Aorta (tissue), 5 donors: ENCODE data around the gene ZBTB11. TPM values are rescaled to one million over a fixed set of nuclear protein-coding genes. Genes with fewer than 3 reads are reported as not detected.

ENCODE experiments used
- ATAC-seq: fragments of 200-7000 bp; cut with Tn5 transposase; one replicate; pipeline ENCODE4 v1.9.1; 2022; ENCODE audit warnings: moderate library complexity; ENCODE audit not compliant: low FRiP score
- DNase-seq, 2 donors: peaks; one replicate each; pipeline ENCODE4 v3.0.0-alpha.2; 2020
- H3K27ac ChIP-seq, 2 donors: one replicate each; pipeline ENCODE4 v1.5.1; 2013; ENCODE audit warnings: low read length in 2 of 2, mild to moderate bottlenecking in 2 of 2, moderate library complexity in 2 of 2, control low read depth in 1 of 2, inconsistent platforms in 1 of 2, low read depth in 1 of 2
- H3K27me3 ChIP-seq, 2 donors: one replicate each; pipeline ENCODE4 v1.6.1; 2013; ENCODE audit warnings: control low read depth in 1 of 2, low read length in 1 of 2, mild to moderate bottlenecking in 1 of 2, moderate library complexity in 1 of 2; ENCODE audit not compliant: insufficient read depth in 2 of 2, control insufficient read depth in 1 of 2
- H3K36me3 ChIP-seq, 2 donors: one replicate each; pipeline ENCODE4 v1.6.1; 2013; ENCODE audit warnings: control low read depth in 1 of 2, low read length in 1 of 2, mild to moderate bottlenecking in 1 of 2; ENCODE audit not compliant: insufficient read depth in 2 of 2, control insufficient read depth in 1 of 2
- H3K4me1 ChIP-seq, 2 donors: one replicate each; pipeline ENCODE4 v1.6.1; 2013; ENCODE audit warnings: low read length in 2 of 2, control low read depth in 1 of 2, mild to moderate bottlenecking in 1 of 2, moderate library complexity in 1 of 2; ENCODE audit not compliant: insufficient read depth in 2 of 2, control insufficient read depth in 1 of 2
- H3K4me3 ChIP-seq, 2 donors: one replicate each; pipeline ENCODE4 v1.5.1; 2013; ENCODE audit warnings: low read length in 2 of 2, control low read depth in 1 of 2, mild to moderate bottlenecking in 1 of 2
- H3K9me3 ChIP-seq: one replicate; pipeline ENCODE4 v1.6.1; 2013; ENCODE audit warnings: mild to moderate bottlenecking, low read length; ENCODE audit not compliant: control insufficient read depth
- WGBS, 2 donors: extraction: QIAGEN DNeasy Blood & Tissue Kit; methylation state at CpG; one replicate each; pipeline ENCODE4 v1.1.7; 2013; 5-methylcytosine and 5-hydroxymethylcytosine counted together
- intact Hi-C, 2 donors: fragments of 100-400 bp; cut with DNase I; formaldehyde crosslinking; loops; one replicate each; pipeline versions ENCODE4 v1.14.2 to v1.15.0; 2022
- long read RNA-seq, 2 donors: library from polyadenylated mRNA; unstranded; transcript quantifications; one replicate each; pipeline ENCODE4 v2.0.0, GENCODE V29; 2020 to 2021
- polyA plus RNA-seq, 2 donors: library from polyadenylated mRNA; stranded (reverse); fragments of 200-250 nt; gene quantifications; one replicate each; pipeline ENCODE4 v1.2.3, GENCODE V29; 2013
- total RNA-seq, 2 donors: library from RNA; stranded (reverse); fragmentation: NEBNext Ultra II Directional; extraction: Animal tissue kit (Norgen Biotek cat#: 25700); gene quantifications; one replicate each; pipeline ENCODE4 v1.2.1, GENCODE V29; 2021
- donor health status: healthy with polysubstance abuse.
- donor health status: Bipolar disorder and iron deficiency.
- donor health status: DM: no; HTN: no; CAD: no.
- donor health status: DM: no; HTN: no; CAD: no.
- donor health status: DM: yes; HTN: yes; CAD: no.

ZBTB11 gene
- 10 to 100 TPM; 15.3 to 18.5 TPM for total RNA-seq
- 1 to 10 TPM; 3.3 to 5.7 TPM for polyA plus RNA-seq
- long read RNA-seq, donor 1, partial matches to known transcripts, result 2 of 4 reads
- long read RNA-seq, donor 1, other reads (novel, unspliced or antisense), result 2 of 4 reads
- long read RNA-seq, donor 2, full-length matches to known transcripts, result 4 of 6 reads
- long read RNA-seq, donor 2, partial matches to known transcripts, result 2 of 6 reads
- long read RNA-seq, donor 2, other reads (novel, unspliced or antisense), result 0 of 6 reads

- Histone ChIP-seq H3K36me3 (peaks cover 0 to 3% of the 10 kb centered on the region in 2 donors), H3K9me3 (no peaks in the 10 kb centered on the region), H3K4me1 (no peaks in the 10 kb centered on the region), H3K27me3 (no peaks in the 10 kb centered on the region), H3K27ac (peak within 1 kb of the TSS; percentile 2 to 82), H3K4me3 (peak within 1 kb of the TSS; percentile 42 to 74)
- 0% methylated on average over 57 of the region's 57 CpGs for WGBS, 2 donors
- DNase-seq (peak; percentile 100), ATAC-seq (peak; percentile 94)
- intact Hi-C loops, result loop anchor here (1.0 to 10.0 kb wide), 3 partner anchors 9 to 102 kb away; partner anchors contain the start of genes PCNP (in 2 of the 2) and RPL24 (in 1 of the 2)
Observed at GRCh38 chr3:101676765-101677435, at the start of gene ZBTB11. Gene ZBTB11 (minus strand): TSS chr3:101677132. CDS start chr3:101676914, 218 bp downstream.

- Histone ChIP-seq H3K9me3 (no peaks in the 10 kb centered on the region), H3K4me1 (no peaks in the 10 kb centered on the region), H3K4me3 (peak overlapping the region; percentile 91), H3K27me3 (no peaks in the 10 kb centered on the region), H3K36me3 (no peaks in the 10 kb centered on the region), H3K27ac (no peak overlapping the region)
- DNase-seq, result no peak
- 21 to 28% methylated on average over 3 of the region's 3 CpGs for WGBS, 2 donors
- no peak for ATAC-seq
- intact Hi-C loops, result loop anchor here in 1 of 2 donors (2.0 kb wide), 1 partner anchor 53 kb away; the partner anchor contains the start of gene NXPE3
Observed at GRCh38 chr3:101725890-101726275, 49.0 kb upstream of the ZBTB11 start.

DNA sequence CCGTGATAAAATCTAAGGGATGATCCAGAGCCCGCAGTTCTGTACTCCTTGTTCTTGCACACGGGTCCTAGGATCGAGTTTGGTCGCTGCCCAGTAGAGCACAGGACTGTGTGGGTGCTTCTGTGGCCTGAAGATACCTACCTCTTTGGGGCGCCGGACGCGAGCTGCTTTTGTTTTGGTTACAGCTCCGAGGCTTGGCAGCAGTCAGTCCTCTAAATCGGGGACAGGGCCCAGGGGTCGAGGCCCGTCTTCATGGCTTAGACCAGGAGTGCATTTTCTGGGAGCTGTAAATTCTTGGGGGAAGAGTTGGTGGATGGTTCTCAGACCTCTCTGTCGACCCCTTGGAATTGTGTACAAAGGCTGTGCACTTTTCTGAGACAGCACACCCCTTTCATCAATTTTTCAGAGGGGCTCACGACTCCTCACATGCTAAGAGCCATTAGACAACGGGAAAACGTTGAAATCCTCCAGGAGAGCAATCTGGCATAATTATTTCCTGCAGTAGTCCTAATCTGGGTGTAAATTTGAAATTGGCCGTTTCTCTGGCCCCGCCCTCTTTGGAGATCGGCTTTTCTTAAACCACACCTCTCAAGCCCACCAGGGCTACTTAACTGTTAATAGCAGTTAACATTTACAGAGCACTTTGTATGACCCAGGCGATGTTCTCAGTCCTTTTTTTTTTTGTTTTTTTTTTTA is 48.4 kb upstream of the ZBTB11 start:
- Histone ChIP-seq H3K27me3 (no peaks in the 10 kb centered on the region), H3K27ac (peak overlapping the region in 1 of 2 donors; percentile 33), H3K36me3 (no peaks in the 10 kb centered on the region), H3K4me1 (no peaks in the 10 kb centered on the region), H3K9me3 (no peaks in the 10 kb centered on the region), H3K4me3 (peak overlapping the region; percentile 91)
- DNase-seq, result peak; percentile 58 to 79
- ATAC-seq, result peak; percentile 47
- 1 to 2% methylated on average over 21 of the region's 21 CpGs for WGBS, 2 donors
- intact Hi-C loops, result loop anchor here in 1 of 2 donors (2.0 kb wide), 1 partner anchor 53 kb away; the partner anchor contains the start of gene NXPE3

GRCh38 chr3:101724329-101725193 is 47.6 kb upstream of the ZBTB11 start, which contains the start of gene CEP97:
Gene CEP97 (plus strand): TSS chr3:101724614. CDS start chr3:101724677, 63 bp downstream.
- H3K27me3 ChIP-seq, result no peaks in the 10 kb centered on the region
- DNase-seq (peak; percentile 95 to 96), ATAC-seq (peak; percentile 100)
- H3K4me3 ChIP-seq, result peak within 1 kb of the TSS; percentile 91
- intact Hi-C loops, result loop anchor here in 1 of 2 donors (2.0 kb wide), 1 partner anchor 54 kb away; the partner anchor contains the start of gene NXPE3
- no peaks in the 10 kb centered on the region for H3K36me3 ChIP-seq
- H3K4me1 ChIP-seq, result no peaks in the 10 kb centered on the region
- H3K27ac ChIP-seq, result peak within 1 kb of the TSS in 1 of 2 donors; percentile 33
- 0% methylated on average over 49 of the region's 49 CpGs for WGBS, 2 donors
- H3K9me3 ChIP-seq, result no peaks in the 10 kb centered on the region

GRCh38 chr3:101722394-101723173 is 45.7 kb upstream of the ZBTB11 start:
- Histone ChIP-seq H3K36me3 (no peaks in the 10 kb centered on the region), H3K4me3 (no peak overlapping the region), H3K4me1 (no peaks in the 10 kb centered on the region), H3K27me3 (no peaks in the 10 kb centered on the region), H3K27ac (peak overlapping the region in 1 of 2 donors; percentile 9), H3K9me3 (no peaks in the 10 kb centered on the region)
- no peak for DNase-seq
- no peak for ATAC-seq
- intact Hi-C loops, result no loop called here
- 85 to 87% methylated on average over 7 of the region's 7 CpGs for WGBS, 2 donors

GRCh38 chr3:101720851-101721840 is 44.2 kb upstream of the ZBTB11 start:
- no peaks in the 10 kb centered on the region for H3K4me1 ChIP-seq
- intact Hi-C loops, result no loop called here
- 65 to 66% methylated on average over 10 of the region's 10 CpGs for whole genome bisulfite sequencing, 2 donors
- DNase-seq (no peak), ATAC-seq (no peak)
- no peaks in the 10 kb centered on the region for H3K36me3 ChIP-seq
- H3K27ac ChIP-seq, result no peak overlapping the region
- H3K9me3 ChIP-seq, result no peaks in the 10 kb centered on the region
- no peaks in the 10 kb centered on the region for H3K27me3 ChIP-seq
- H3K4me3 ChIP-seq, result no peak overlapping the region

- Histone ChIP-seq H3K4me1 (no peaks in the 10 kb centered on the region), H3K4me3 (no peak overlapping the region), H3K9me3 (no peaks in the 10 kb centered on the region), H3K36me3 (no peaks in the 10 kb centered on the region), H3K27ac (no peak overlapping the region), H3K27me3 (no peaks in the 10 kb centered on the region)
- ATAC-seq, result no peak
- intact Hi-C loops, result no loop called here
- 97% methylated on average over 3 of the region's 3 CpGs for WGBS, 2 donors
- no peak for DNase-seq
Observed at GRCh38 chr3:101719604-101720185, 42.8 kb upstream of the ZBTB11 start.
